Effector memory CD4-positive, alpha-beta T cell (primary cell): ENCODE measurements around the gene NDC1.

Experiments used
- DNase-seq, 3 donors: peaks; one replicate each; pipeline ENCODE4 v3.0.0-alpha.2; 2020
- H3K27ac ChIP-seq: 2 replicates; pipeline ENCODE4 v1.7.0; 2013; ENCODE audit warnings: mild to moderate bottlenecking, low read length, moderate library complexity; ENCODE audit not compliant: insufficient read depth, poor library complexity, severe bottlenecking
- H3K27me3 ChIP-seq: replicated peaks from 2 replicates; pipeline ENCODE4 v1.7.0; 2013; ENCODE audit warnings: mild to moderate bottlenecking, low read length; ENCODE audit not compliant: insufficient read depth, control insufficient read depth, poor library complexity, severe bottlenecking
- H3K36me3 ChIP-seq: 2 replicates; pipeline ENCODE4 v1.7.0; 2013; ENCODE audit warnings: mild to moderate bottlenecking, low read length, moderate library complexity; ENCODE audit not compliant: control insufficient read depth, insufficient read depth
- H3K4me1 ChIP-seq: 2 replicates; pipeline ENCODE4 v1.7.0; 2013; ENCODE audit warnings: low read length, mild to moderate bottlenecking; ENCODE audit not compliant: control insufficient read depth, insufficient read depth, poor library complexity, severe bottlenecking
- H3K4me3 ChIP-seq: 2 replicates; pipeline ENCODE4 v1.7.0; 2013; ENCODE audit warnings: low read length, low read depth, mild to moderate bottlenecking; ENCODE audit not compliant: insufficient read depth, poor library complexity, severe bottlenecking
- H3K9me3 ChIP-seq: 2 replicates; pipeline ENCODE4 v1.7.0; 2013; ENCODE audit warnings: mild to moderate bottlenecking, low read length, moderate library complexity; ENCODE audit not compliant: control insufficient read depth

NDC1 gene

GRCh38 chr1:53729456-53730223, 108.5 kb downstream of the NDC1 start:
- Histone ChIP-seq H3K4me1 (no peaks in the 10 kb centered on the region), H3K4me3 (no peak overlapping the region), H3K36me3 (no peaks in the 10 kb centered on the region), H3K27me3 (no peaks in the 10 kb centered on the region), H3K27ac (no peak overlapping the region), H3K9me3 (no peaks in the 10 kb centered on the region)
- no peak for DNase-seq

- DNase-seq: no peak
- H3K4me3 ChIP-seq: no peak overlapping the region
- no peaks in the 10 kb centered on the region for H3K4me1 ChIP-seq
- H3K9me3 ChIP-seq: no peaks in the 10 kb centered on the region
- H3K36me3 ChIP-seq: no peaks in the 10 kb centered on the region
- H3K27me3 ChIP-seq: no peaks in the 10 kb centered on the region
- no peak overlapping the region for H3K27ac ChIP-seq
These were observed 109.2 kb downstream of the NDC1 start for GRCh38 chr1:53728702-53729455.

GRCh38 chr1:53728196-53728595, 109.9 kb downstream of the NDC1 start:
- no peaks in the 10 kb centered on the region for H3K36me3 ChIP-seq
- H3K4me3 ChIP-seq: no peak overlapping the region
- H3K27ac ChIP-seq: no peak overlapping the region
- no peaks in the 10 kb centered on the region for H3K4me1 ChIP-seq
- H3K9me3 ChIP-seq: no peaks in the 10 kb centered on the region
- H3K27me3 ChIP-seq: no peaks in the 10 kb centered on the region
- no peak for DNase-seq

- H3K27me3 ChIP-seq: no peaks in the 10 kb centered on the region
- no peaks in the 10 kb centered on the region for H3K4me1 ChIP-seq
- H3K4me3 ChIP-seq: no peak overlapping the region
- no peak overlapping the region for H3K27ac ChIP-seq
- no peaks in the 10 kb centered on the region for H3K36me3 ChIP-seq
- no peak for DNase-seq
- H3K9me3 ChIP-seq: no peaks in the 10 kb centered on the region
These were observed 110.5 kb downstream of the NDC1 start for GRCh38 chr1:53727461-53728092.

- DNase-seq: no peak
- no peaks in the 10 kb centered on the region for H3K27me3 ChIP-seq
- H3K27ac ChIP-seq: no peak overlapping the region
- no peak overlapping the region for H3K4me3 ChIP-seq
- no peaks in the 10 kb centered on the region for H3K4me1 ChIP-seq
- no peaks in the 10 kb centered on the region for H3K9me3 ChIP-seq
- H3K36me3 ChIP-seq: no peaks in the 10 kb centered on the region
These were observed 112.0 kb downstream of the NDC1 start for GRCh38 chr1:53726009-53726600.

- no peak overlapping the region for H3K27ac ChIP-seq
- no peaks in the 10 kb centered on the region for H3K9me3 ChIP-seq
- no peak overlapping the region for H3K4me3 ChIP-seq
- DNase-seq: no peak
- no peaks in the 10 kb centered on the region for H3K4me1 ChIP-seq
- no peaks in the 10 kb centered on the region for H3K36me3 ChIP-seq
- H3K27me3 ChIP-seq: no peaks in the 10 kb centered on the region
These were observed 112.8 kb downstream of the NDC1 start for GRCh38 chr1:53725238-53725689.

- no peaks in the 10 kb centered on the region for H3K9me3 ChIP-seq
- H3K36me3 ChIP-seq: no peaks in the 10 kb centered on the region
- no peak overlapping the region for H3K27ac ChIP-seq
- H3K27me3 ChIP-seq: no peaks in the 10 kb centered on the region
- no peak overlapping the region for H3K4me3 ChIP-seq
- no peak for DNase-seq
- no peaks in the 10 kb centered on the region for H3K4me1 ChIP-seq
These were observed 116.1 kb downstream of the NDC1 start for GRCh38 chr1:53722025-53722424.

GRCh38 chr1:53721088-53721487, 117.0 kb downstream of the NDC1 start:
- DNase-seq: no peak

GRCh38 chr1:53719469-53719868, 118.6 kb downstream of the NDC1 start:
- DNase-seq: no peak
- H3K9me3 ChIP-seq: no peaks in the 10 kb centered on the region
- H3K36me3 ChIP-seq: no peaks in the 10 kb centered on the region
- no peak overlapping the region for H3K27ac ChIP-seq
- H3K4me1 ChIP-seq: no peaks in the 10 kb centered on the region
- H3K4me3 ChIP-seq: no peak overlapping the region
- H3K27me3 ChIP-seq: no peaks in the 10 kb centered on the region

More at GRCh38 chr1:53721088-53721487, 117.0 kb downstream of the NDC1 start:
- Histone ChIP-seq H3K36me3 (no peaks in the 10 kb centered on the region), H3K27ac (no peak overlapping the region), H3K9me3 (no peaks in the 10 kb centered on the region), H3K4me1 (no peaks in the 10 kb centered on the region), H3K4me3 (no peak overlapping the region), H3K27me3 (no peaks in the 10 kb centered on the region)
